Gastroesophageal sphincter (tissue), 3 donors: ENCODE data around the gene MACROD2.

Experiments used
- CTCF ChIP-seq, 4 experiments: fragments of 200-600 bp in 2 of 4; fragments of 450-650 bp in 2 of 4; sonication (generic) in 1 of 4; IDR thresholded peaks; one replicate each; pipeline ENCODE4 v1.5.1; 2017 to 2019; ENCODE audit warnings: antibody characterized with exemption in 4 of 4, mild to moderate bottlenecking in 2 of 4, moderate library complexity in 2 of 4
- EP300 ChIP-seq: sonication (generic); formaldehyde crosslinking; IDR thresholded peaks from one replicate; pipeline ENCODE4 v1.6.1; 2017; ENCODE audit warnings: antibody characterized with exemption, mild to moderate bottlenecking
- POLR2A ChIP-seq, 2 donors: fragments of 450-650 bp; IDR thresholded peaks; one replicate each; pipeline ENCODE4 v1.6.1; 2017; ENCODE audit warnings: antibody characterized with exemption in 2 of 2, mild to moderate bottlenecking in 2 of 2, moderate library complexity in 1 of 2

- TF ChIP-seq CTCF (IDR thresholded peaks at IDR 0.05) (no peak), EP300 (no peak), POLR2A (IDR thresholded peaks at IDR 0.05) (no peak)
These were observed 1184.1 kb downstream of the MACROD2 start for GRCh38 chr20:15179381-15179780.
